NCI-H1092 treated with DMSO at 0.1 percent for 48 hours (cell line): ENCODE results near the gene CACNA1F.
"Not testable (repeated sequence)": the region's sequence is repeated elsewhere in the genome, so short reads cannot be mapped to it uniquely, and the experiment has no call there.

Experiments used
- DNase-seq: peaks from one replicate; lab custom pipeline; 2025; lab: John Stamatoyannopoulos, UW

CACNA1F gene

GRCh38 chrX:49176421-49177326, 56.5 kb downstream of the CACNA1F start:
- DNase-seq, result no peak

GRCh38 chrX:49175435-49176274, 57.5 kb downstream of the CACNA1F start:
- DNase-seq, result no peak

- no peak for DNase-seq
Measured at GRCh38 chrX:49174723-49175122, 58.4 kb downstream of the CACNA1F start.

- not testable (repeated sequence) for DNase-seq
Measured at GRCh38 chrX:49173544-49173943, 59.6 kb downstream of the CACNA1F start.

- DNase-seq, result peak; percentile 74
Measured at GRCh38 chrX:49172280-49172780, 60.8 kb downstream of the CACNA1F start.

GRCh38 chrX:49171752-49172279, 61.3 kb downstream of the CACNA1F start, which contains the start of gene PLP2:
PLP2 (plus strand) TSS chrX:49171898; CDS start chrX:49172001, 103 bp downstream.
- DNase-seq, result peak; percentile 30

- no peak for DNase-seq
Measured at GRCh38 chrX:49167740-49168108, 65.4 kb downstream of the CACNA1F start.

- peak; percentile 72 for DNase-seq
Measured at GRCh38 chrX:49166914-49167739, 66.0 kb downstream of the CACNA1F start.

- DNase-seq, result peak; percentile 94
Measured at GRCh38 chrX:49165901-49166881, 66.9 kb downstream of the CACNA1F start.

GRCh38 chrX:49164589-49165360, 68.4 kb downstream of the CACNA1F start:
- DNase-seq, result no peak

GRCh38 chrX:49163555-49164419, 69.4 kb downstream of the CACNA1F start:
- DNase-seq, result peak; percentile 92

GRCh38 chrX:49162620-49163019, 70.5 kb downstream of the CACNA1F start, which contains the start of gene MAGIX:
MAGIX (plus strand) TSS chrX:49162758; CDS start chrX:49162890, 132 bp downstream.
- no peak for DNase-seq

GRCh38 chrX:49161632-49162031, 71.5 kb downstream of the CACNA1F start:
- no peak for DNase-seq

- DNase-seq, result no peak
Measured at GRCh38 chrX:49160908-49161307, 72.2 kb downstream of the CACNA1F start.

GRCh38 chrX:49157194-49157593, 75.9 kb downstream of the CACNA1F start:
- no peak for DNase-seq

GRCh38 chrX:49155900-49156837, 77.0 kb downstream of the CACNA1F start:
- DNase-seq, result peak; percentile 86

- peak; percentile 39 for DNase-seq
Measured at GRCh38 chrX:49155243-49155899, 77.8 kb downstream of the CACNA1F start.
